ENCODE data around the gene GAB3. TPM values are rescaled to one million over a fixed set of nuclear protein-coding genes. Genes with fewer than 3 reads are reported as not detected.
A peak's percentile ranks its signal among the peaks of the same experiment; 100 is the strongest.

Gene GAB3
- polyA plus RNA-seq, 2 donors, result 0.56 to 0.57 TPM

DNA sequence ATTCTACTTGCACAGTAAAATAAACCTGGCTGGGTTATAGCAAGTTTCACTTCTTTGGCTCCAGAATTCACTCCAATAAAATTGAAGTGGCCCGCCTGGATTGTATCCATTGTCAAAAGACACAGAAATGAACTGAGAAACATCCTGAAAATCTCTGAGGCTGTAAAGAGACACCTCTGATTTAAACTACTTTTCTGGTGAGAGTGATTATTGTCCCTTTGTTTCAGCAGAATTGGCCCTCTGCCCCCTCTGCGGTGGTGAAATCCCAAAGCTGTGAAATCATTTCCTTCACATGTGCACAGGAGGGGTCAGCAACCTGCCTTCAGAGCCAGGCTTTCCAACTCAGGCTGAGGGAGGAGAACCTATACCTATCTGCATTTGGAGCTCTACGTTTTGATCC is 23.0 kb downstream of the GAB3 start:
- 31 to 48% methylated on average over 3 of the region's 3 CpGs for WGBS, 2 donors
- no peaks in the 10 kb centered on the region for H3K9me3 ChIP-seq (ENCODE audit: control insufficient read depth in 2 of 2, insufficient read depth in 1 of 2, low read depth in 1 of 2, low read length in 1 of 2)

DNA sequence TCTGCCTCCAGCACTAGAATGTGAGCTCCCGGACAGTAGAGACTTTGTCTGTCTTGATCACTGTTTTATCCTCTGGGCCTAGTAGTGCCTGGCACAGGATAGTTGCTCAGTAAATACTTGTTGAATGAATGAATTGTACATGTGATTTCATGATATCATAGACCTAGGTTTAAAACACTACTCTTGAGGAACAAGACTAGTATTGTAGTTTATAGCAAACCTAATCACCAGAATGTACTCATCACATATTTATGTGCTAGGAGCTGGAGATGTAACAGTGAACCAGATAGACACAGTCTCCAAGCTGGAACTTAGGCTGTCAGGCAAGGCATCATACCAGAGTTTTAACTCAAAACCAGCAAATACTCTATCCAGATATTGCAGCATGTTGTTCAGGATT is 23.5 kb downstream of the GAB3 start:
- Histone ChIP-seq H3K36me3 (ENCODE audit: control insufficient read depth in 2 of 2, insufficient read depth in 2 of 2, low read length in 1 of 2) (no peaks in the 10 kb centered on the region), H3K9me3 (ENCODE audit: control insufficient read depth in 2 of 2, insufficient read depth in 1 of 2, low read depth in 1 of 2, low read length in 1 of 2) (no peaks in the 10 kb centered on the region), H3K4me1 (ENCODE audit: control insufficient read depth in 2 of 2, insufficient read depth in 2 of 2, low read length in 1 of 2) (peaks cover 2% of the 10 kb centered on the region in 2 donors), H3K4me3 (ENCODE audit: low read depth in 1 of 2, low read length in 2 of 2) (no peak overlapping the region), H3K27me3 (ENCODE audit: control insufficient read depth in 1 of 2, insufficient read depth in 2 of 2, low read length in 2 of 2) (no peaks in the 10 kb centered on the region), H3K27ac (ENCODE audit: low read depth in 2 of 2, low read length in 1 of 2) (peak overlapping the region in 1 of 2 donors; percentile 31)
- 72 to 83% methylated on average over 1 of the region's 1 CpG for WGBS, 2 donors

More for the DNA sequence above, 23.0 kb downstream of the GAB3 start:
- no peak overlapping the region for H3K4me3 ChIP-seq (ENCODE audit: low read depth in 1 of 2, low read length in 2 of 2)
- H3K4me1 ChIP-seq (ENCODE audit: control insufficient read depth in 2 of 2, insufficient read depth in 2 of 2, low read length in 1 of 2), result peaks cover 2% of the 10 kb centered on the region in 2 donors
- no peaks in the 10 kb centered on the region for H3K27me3 ChIP-seq (ENCODE audit: control insufficient read depth in 1 of 2, insufficient read depth in 2 of 2, low read length in 2 of 2)
- no peak overlapping the region for H3K27ac ChIP-seq (ENCODE audit: low read depth in 2 of 2, low read length in 1 of 2)
- H3K36me3 ChIP-seq (ENCODE audit: control insufficient read depth in 2 of 2, insufficient read depth in 2 of 2, low read length in 1 of 2), result no peaks in the 10 kb centered on the region

DNA sequence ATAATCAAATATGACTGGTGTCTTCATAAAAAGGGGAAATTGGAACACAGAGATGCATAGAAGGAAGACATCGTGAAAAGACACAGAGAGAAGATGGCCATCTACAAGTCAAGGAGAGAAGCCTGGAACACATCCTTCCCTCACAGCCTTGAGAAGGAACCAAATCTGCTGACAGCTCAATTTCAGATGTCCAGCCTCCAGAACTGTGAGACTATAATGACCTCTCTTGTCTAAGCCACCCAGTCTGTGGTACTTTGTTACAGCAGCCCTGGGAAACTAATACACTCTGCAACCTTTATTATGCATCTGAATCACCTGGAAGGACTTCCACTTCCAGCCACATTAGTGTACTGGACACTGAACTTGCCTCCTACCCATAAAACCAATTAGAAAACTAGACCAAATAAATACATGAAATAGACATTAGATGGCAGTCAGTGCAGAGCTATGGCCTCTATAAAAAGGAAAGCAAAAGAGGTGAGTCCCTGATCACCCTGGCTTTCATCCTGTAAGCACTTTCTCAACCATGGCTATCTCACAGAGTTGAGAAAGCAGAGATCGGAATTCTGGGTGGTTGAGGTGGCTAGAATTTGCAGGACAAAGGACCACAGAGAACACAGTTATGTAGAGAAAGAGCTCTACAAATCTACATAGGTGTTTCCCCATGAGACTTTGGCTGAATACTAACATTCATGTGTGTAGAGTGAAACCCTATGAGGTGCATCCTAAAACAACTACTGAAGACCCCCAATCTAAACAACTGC is 25.7 kb downstream of the GAB3 start:
- no peak overlapping the region for H3K4me3 ChIP-seq (ENCODE audit: low read depth in 1 of 2, low read length in 2 of 2)
- 85 to 92% methylated on average over 2 of the region's 2 CpGs for WGBS, 2 donors
- H3K27ac ChIP-seq (ENCODE audit: low read depth in 2 of 2, low read length in 1 of 2), result no peak overlapping the region
- H3K27me3 ChIP-seq (ENCODE audit: control insufficient read depth in 1 of 2, insufficient read depth in 2 of 2, low read length in 2 of 2), result no peaks in the 10 kb centered on the region
- no peaks in the 10 kb centered on the region for H3K9me3 ChIP-seq (ENCODE audit: control insufficient read depth in 2 of 2, insufficient read depth in 1 of 2, low read depth in 1 of 2, low read length in 1 of 2)
- H3K36me3 ChIP-seq (ENCODE audit: control insufficient read depth in 2 of 2, insufficient read depth in 2 of 2, low read length in 1 of 2), result no peaks in the 10 kb centered on the region
- H3K4me1 ChIP-seq (ENCODE audit: control insufficient read depth in 2 of 2, insufficient read depth in 2 of 2, low read length in 1 of 2), result peaks cover 0 to 2% of the 10 kb centered on the region in 2 donors

DNA sequence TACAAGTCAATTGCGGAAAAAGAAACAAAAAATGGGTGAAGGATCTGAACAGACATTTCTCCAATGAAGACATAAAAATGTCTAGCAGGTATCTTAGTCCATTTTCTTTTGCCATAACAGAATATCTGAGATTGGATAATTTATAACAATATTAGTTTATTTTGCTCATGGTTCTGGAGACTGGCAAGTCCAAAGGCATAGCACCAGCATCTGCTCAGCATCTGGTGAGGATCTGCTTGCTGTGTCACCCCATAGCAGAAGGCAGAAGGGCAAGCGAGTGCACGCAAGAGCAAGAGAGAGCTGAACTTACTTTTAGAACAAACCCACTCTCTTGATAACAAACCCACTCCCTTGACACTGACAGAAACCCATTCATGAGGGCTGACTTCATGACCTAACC is 29.7 kb downstream of the GAB3 start:
- no peaks in the 10 kb centered on the region for H3K9me3 ChIP-seq (ENCODE audit: control insufficient read depth in 2 of 2, insufficient read depth in 1 of 2, low read depth in 1 of 2, low read length in 1 of 2)
- H3K36me3 ChIP-seq (ENCODE audit: control insufficient read depth in 2 of 2, insufficient read depth in 2 of 2, low read length in 1 of 2), result no peaks in the 10 kb centered on the region
- H3K4me1 ChIP-seq (ENCODE audit: control insufficient read depth in 2 of 2, insufficient read depth in 2 of 2, low read length in 1 of 2), result no peaks in the 10 kb centered on the region
- H3K27ac ChIP-seq (ENCODE audit: low read depth in 2 of 2, low read length in 1 of 2), result no peak overlapping the region
- no peaks in the 10 kb centered on the region for H3K27me3 ChIP-seq (ENCODE audit: control insufficient read depth in 1 of 2, insufficient read depth in 2 of 2, low read length in 2 of 2)
- 92 to 99% methylated on average over 3 of the region's 3 CpGs for WGBS, 2 donors
- no peak overlapping the region for H3K4me3 ChIP-seq (ENCODE audit: low read depth in 1 of 2, low read length in 2 of 2)

DNA sequence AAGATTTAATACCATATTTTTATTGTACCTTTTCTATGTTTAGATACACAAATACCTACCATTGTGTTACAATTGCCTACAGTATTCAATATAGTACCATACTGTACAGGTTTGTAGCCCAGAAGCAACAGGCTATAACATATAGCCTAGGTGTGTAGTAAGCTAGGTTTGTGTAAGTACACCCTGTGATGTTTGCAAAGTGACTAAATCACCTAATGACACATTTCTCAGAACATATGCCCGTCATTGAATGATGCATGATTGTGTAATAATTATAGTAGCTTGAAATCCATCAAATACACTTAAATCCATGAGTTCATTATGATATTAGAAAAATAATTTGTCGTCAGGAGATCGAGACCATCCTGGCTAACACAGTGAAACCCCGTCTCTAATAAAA is 30.8 kb downstream of the GAB3 start:
- Histone ChIP-seq H3K27me3 (ENCODE audit: control insufficient read depth in 1 of 2, insufficient read depth in 2 of 2, low read length in 2 of 2) (no peaks in the 10 kb centered on the region), H3K4me3 (ENCODE audit: low read depth in 1 of 2, low read length in 2 of 2) (no peak overlapping the region), H3K4me1 (ENCODE audit: control insufficient read depth in 2 of 2, insufficient read depth in 2 of 2, low read length in 1 of 2) (no peaks in the 10 kb centered on the region), H3K27ac (ENCODE audit: low read depth in 2 of 2, low read length in 1 of 2) (no peak overlapping the region), H3K9me3 (ENCODE audit: control insufficient read depth in 2 of 2, insufficient read depth in 1 of 2, low read depth in 1 of 2, low read length in 1 of 2) (no peaks in the 10 kb centered on the region), H3K36me3 (ENCODE audit: control insufficient read depth in 2 of 2, insufficient read depth in 2 of 2, low read length in 1 of 2) (no peaks in the 10 kb centered on the region)
- 61 to 66% methylated on average over 4 of the region's 4 CpGs for WGBS, 2 donors

DNA sequence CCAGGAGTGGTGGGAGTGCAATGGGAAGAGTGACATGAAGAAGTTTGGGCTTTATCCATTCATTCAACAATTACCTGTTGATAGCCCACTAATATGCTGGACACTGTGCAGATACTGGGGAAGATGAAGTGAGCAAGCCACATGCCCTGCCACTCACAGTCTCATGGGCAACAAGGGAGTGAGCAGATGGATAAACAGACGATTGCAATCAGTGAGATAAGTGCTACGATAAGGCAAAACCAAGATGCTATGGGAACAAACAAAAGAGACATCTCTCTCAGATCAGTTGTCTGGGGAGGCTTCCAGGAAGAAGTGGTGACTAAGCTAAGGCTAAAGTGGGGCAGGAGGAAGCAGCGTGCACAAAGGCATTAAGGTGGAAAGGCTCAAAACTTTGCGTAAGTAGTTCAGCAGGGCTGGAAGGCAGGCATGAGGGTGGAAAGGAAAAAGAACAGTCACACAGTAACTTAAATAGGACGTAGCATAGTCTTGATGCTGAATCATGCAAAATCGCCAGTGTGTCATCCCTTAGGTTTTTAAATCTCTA is 31.7 kb downstream of the GAB3 start:
- H3K4me3 ChIP-seq (ENCODE audit: low read depth in 1 of 2, low read length in 2 of 2), result no peak overlapping the region
- whole genome bisulfite sequencing, 2 donors, result 56% methylated on average over 6 of the region's 6 CpGs
- no peaks in the 10 kb centered on the region for H3K9me3 ChIP-seq (ENCODE audit: control insufficient read depth in 2 of 2, insufficient read depth in 1 of 2, low read depth in 1 of 2, low read length in 1 of 2)
- no peaks in the 10 kb centered on the region for H3K36me3 ChIP-seq (ENCODE audit: control insufficient read depth in 2 of 2, insufficient read depth in 2 of 2, low read length in 1 of 2)
- H3K27me3 ChIP-seq (ENCODE audit: control insufficient read depth in 1 of 2, insufficient read depth in 2 of 2, low read length in 2 of 2), result no peaks in the 10 kb centered on the region
- no peaks in the 10 kb centered on the region for H3K4me1 ChIP-seq (ENCODE audit: control insufficient read depth in 2 of 2, insufficient read depth in 2 of 2, low read length in 1 of 2)
- H3K27ac ChIP-seq (ENCODE audit: low read depth in 2 of 2, low read length in 1 of 2), result no peak overlapping the region

DNA sequence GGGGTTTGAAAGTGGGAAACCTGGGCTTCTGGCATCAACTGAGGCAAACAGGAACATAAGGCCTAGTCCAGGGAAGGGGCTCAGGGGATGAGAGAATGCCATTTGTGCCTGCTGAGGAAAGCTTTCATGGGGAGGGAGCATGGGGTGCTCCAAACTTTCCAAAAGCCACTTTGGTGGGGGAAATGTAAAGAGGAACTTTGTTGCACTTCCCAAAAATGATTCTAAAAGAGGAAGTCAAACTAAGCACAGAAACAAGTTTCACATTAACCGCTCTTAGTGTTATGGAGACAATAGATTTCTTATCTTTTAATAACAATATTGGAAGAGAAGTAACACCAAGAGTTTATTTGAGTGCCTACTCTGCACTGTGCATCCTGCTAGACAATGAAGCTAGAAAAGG is 32.3 kb downstream of the GAB3 start:
- Histone ChIP-seq H3K27me3 (ENCODE audit: control insufficient read depth in 1 of 2, insufficient read depth in 2 of 2, low read length in 2 of 2) (no peaks in the 10 kb centered on the region), H3K4me1 (ENCODE audit: control insufficient read depth in 2 of 2, insufficient read depth in 2 of 2, low read length in 1 of 2) (no peaks in the 10 kb centered on the region), H3K27ac (ENCODE audit: low read depth in 2 of 2, low read length in 1 of 2) (no peak overlapping the region), H3K9me3 (ENCODE audit: control insufficient read depth in 2 of 2, insufficient read depth in 1 of 2, low read depth in 1 of 2, low read length in 1 of 2) (no peaks in the 10 kb centered on the region), H3K36me3 (ENCODE audit: control insufficient read depth in 2 of 2, insufficient read depth in 2 of 2, low read length in 1 of 2) (no peaks in the 10 kb centered on the region), H3K4me3 (ENCODE audit: low read depth in 1 of 2, low read length in 2 of 2) (no peak overlapping the region)
- WGBS, 2 donors, result 77 to 100% methylated on average over 1 of the region's 1 CpG

DNA sequence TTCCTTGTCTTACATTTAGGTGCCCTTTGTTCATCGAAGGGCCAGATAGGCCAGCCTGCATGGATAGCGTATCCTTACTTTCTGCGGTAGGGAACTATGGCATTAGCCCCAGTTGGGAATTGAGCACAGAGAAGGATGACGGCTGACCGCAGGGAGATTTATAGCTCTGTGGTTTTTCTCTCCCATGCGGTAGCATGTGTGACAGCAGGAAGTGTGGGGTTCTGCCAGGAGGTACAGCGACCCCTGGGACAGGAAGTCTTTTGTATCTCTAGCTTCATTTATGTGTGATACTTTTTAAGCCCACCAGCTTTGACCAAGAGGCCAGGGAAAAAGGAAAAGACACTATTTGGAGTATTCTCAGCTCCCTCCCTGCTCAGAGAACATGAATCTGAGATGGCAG is 33.1 kb downstream of the GAB3 start:
- H3K36me3 ChIP-seq (ENCODE audit: control insufficient read depth in 2 of 2, insufficient read depth in 2 of 2, low read length in 1 of 2), result no peaks in the 10 kb centered on the region
- no peaks in the 10 kb centered on the region for H3K9me3 ChIP-seq (ENCODE audit: control insufficient read depth in 2 of 2, insufficient read depth in 1 of 2, low read depth in 1 of 2, low read length in 1 of 2)
- no peaks in the 10 kb centered on the region for H3K27me3 ChIP-seq (ENCODE audit: control insufficient read depth in 1 of 2, insufficient read depth in 2 of 2, low read length in 2 of 2)
- H3K4me1 ChIP-seq (ENCODE audit: control insufficient read depth in 2 of 2, insufficient read depth in 2 of 2, low read length in 1 of 2), result no peaks in the 10 kb centered on the region
- H3K27ac ChIP-seq (ENCODE audit: low read depth in 2 of 2, low read length in 1 of 2), result no peak overlapping the region
- no peak overlapping the region for H3K4me3 ChIP-seq (ENCODE audit: low read depth in 1 of 2, low read length in 2 of 2)
- WGBS, 2 donors, result 53 to 55% methylated on average over 7 of the region's 7 CpGs

DNA sequence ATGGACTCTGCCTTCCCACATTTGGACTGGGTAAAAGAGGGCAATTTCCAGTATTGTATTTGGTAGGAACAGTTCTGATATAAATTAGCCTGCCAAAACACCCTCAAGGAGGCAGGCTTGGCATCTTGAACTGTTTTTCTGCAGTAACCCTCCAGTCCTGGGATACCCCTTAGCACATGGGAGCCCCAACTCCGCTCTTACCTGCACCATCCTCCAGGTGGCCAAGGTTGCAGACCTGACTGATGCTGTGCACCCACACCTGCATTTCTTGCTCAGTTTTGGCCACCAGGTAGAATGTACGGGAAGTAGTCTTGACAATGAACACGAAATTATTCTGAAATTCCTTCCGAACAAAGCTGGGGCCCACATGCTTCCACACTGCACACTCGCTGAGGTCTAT is 35.1 kb downstream of the GAB3 start:
- no peaks in the 10 kb centered on the region for H3K27me3 ChIP-seq (ENCODE audit: control insufficient read depth in 1 of 2, insufficient read depth in 2 of 2, low read length in 2 of 2)
- no peaks in the 10 kb centered on the region for H3K4me1 ChIP-seq (ENCODE audit: control insufficient read depth in 2 of 2, insufficient read depth in 2 of 2, low read length in 1 of 2)
- WGBS, 2 donors, result 84 to 89% methylated on average over 5 of the region's 5 CpGs

DNA sequence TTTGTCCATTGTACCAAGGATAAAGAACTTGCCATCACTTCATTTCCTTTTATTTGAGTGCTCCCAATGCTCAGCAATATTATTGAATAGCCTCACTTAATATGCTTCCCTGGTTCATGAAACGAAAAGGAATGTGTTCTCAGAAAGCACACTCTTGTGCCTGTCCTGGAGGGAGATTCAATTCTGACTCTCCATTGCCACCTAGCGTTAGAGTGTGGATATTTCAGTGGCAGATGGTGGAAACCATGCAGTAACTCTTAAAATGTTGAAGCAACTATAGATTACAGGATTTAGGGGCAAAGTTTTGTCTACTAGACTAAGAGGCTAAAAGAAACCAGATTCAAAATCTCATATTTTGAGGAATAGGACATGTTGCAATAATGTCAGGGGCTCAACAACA is 36.0 kb downstream of the GAB3 start:
- no peaks in the 10 kb centered on the region for H3K9me3 ChIP-seq (ENCODE audit: control insufficient read depth in 2 of 2, insufficient read depth in 1 of 2, low read depth in 1 of 2, low read length in 1 of 2)
- WGBS, 2 donors, result 0 to 6% methylated on average over 2 of the region's 2 CpGs
- peaks cover 0 to 2% of the 10 kb centered on the region in 2 donors for H3K27me3 ChIP-seq (ENCODE audit: control insufficient read depth in 1 of 2, insufficient read depth in 2 of 2, low read length in 2 of 2)
- no peak overlapping the region for H3K4me3 ChIP-seq (ENCODE audit: low read depth in 1 of 2, low read length in 2 of 2)
- no peak overlapping the region for H3K27ac ChIP-seq (ENCODE audit: low read depth in 2 of 2, low read length in 1 of 2)
- H3K36me3 ChIP-seq (ENCODE audit: control insufficient read depth in 2 of 2, insufficient read depth in 2 of 2, low read length in 1 of 2), result no peaks in the 10 kb centered on the region
- no peaks in the 10 kb centered on the region for H3K4me1 ChIP-seq (ENCODE audit: control insufficient read depth in 2 of 2, insufficient read depth in 2 of 2, low read length in 1 of 2)

More for the DNA sequence above, 35.1 kb downstream of the GAB3 start:
- no peaks in the 10 kb centered on the region for H3K36me3 ChIP-seq (ENCODE audit: control insufficient read depth in 2 of 2, insufficient read depth in 2 of 2, low read length in 1 of 2)
- H3K27ac ChIP-seq (ENCODE audit: low read depth in 2 of 2, low read length in 1 of 2), result no peak overlapping the region
- no peak overlapping the region for H3K4me3 ChIP-seq (ENCODE audit: low read depth in 1 of 2, low read length in 2 of 2)
- no peaks in the 10 kb centered on the region for H3K9me3 ChIP-seq (ENCODE audit: control insufficient read depth in 2 of 2, insufficient read depth in 1 of 2, low read depth in 1 of 2, low read length in 1 of 2)
